ENCODE results near the gene CHCHD1.

Gene CHCHD1

DNA sequence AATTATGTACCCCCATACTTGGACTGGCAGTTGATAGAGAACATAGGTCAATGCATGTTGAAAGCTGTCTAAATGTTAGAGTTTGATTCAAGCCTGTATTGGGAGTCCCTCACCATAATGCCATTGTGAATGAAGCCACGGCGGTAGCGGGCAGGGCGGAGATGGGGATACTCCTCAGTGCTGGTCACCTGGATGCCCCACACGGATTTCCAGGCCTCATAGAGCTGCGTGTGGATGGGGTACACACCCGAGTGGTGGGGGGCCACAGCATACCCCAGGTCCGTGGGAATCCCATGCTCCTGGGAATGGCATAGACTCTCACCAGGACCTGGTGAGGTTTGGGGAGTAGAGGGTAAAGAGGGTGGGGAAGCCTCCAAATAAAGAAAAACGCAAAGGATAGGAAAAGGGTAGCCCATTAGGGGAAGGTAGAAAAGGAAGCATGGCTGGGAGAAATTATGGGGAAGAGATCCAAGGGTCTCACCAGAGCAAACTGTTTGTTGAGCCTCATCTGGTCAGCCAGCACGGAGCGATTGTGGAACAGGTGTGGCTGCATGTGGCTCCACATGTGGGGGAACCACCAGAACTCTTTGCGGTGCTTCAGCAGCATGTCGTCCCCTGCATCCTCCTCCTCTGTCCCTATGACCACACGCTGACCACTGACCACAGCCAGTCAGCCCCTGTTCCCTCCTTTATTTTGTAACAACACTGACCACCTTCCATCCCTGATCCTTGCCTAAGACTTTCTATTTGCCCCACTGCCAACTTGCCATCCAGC lies 24.5 kb downstream of the CHCHD1 start:
- CTCF ChIA-PET, result interaction anchor here (0.8 kb wide), 1 partner anchor 42 kb away, joined by 3 read pairs; no protein-coding TSS in a partner anchor
- DNase-seq, result no peak
- H3K9me3 Mint-ChIP-seq, result no peaks in the 10 kb centered on the region
- H3K36me3 Mint-ChIP-seq, result peaks cover 68% of the 10 kb centered on the region
- no peak overlapping the region for H3K4me3 Mint-ChIP-seq
- peaks cover 58% of the 10 kb centered on the region for H3K4me1 Mint-ChIP-seq
- peak overlapping the region; percentile 54 for H3K27ac Mint-ChIP-seq
- no peaks in the 10 kb centered on the region for H3K27me3 Mint-ChIP-seq

DNA sequence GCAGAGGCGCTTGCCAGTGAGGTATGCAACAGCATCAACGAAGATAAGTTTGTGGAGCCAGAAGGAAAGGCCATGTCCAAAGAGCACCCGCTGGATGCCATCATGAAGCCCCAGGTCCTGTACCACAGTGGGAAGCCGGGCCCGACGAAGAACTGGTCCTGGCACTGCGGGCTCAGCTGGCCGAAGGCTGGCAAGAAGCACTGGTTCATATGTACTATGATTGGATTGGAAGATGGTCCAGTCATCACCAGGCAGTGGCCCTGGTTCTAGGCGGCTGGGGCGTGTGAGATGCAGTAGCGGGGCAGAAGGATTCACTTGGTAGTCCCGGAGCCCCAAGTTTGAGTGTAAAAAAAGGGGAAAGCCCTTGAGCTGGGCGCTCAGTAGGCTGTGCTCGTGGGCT lies 25.6 kb downstream of the CHCHD1 start:
- H3K27ac Mint-ChIP-seq, result no peak overlapping the region
- no peak overlapping the region for H3K4me3 Mint-ChIP-seq
- no peak for DNase-seq
- H3K36me3 Mint-ChIP-seq, result peaks cover 61% of the 10 kb centered on the region
- no peaks in the 10 kb centered on the region for H3K9me3 Mint-ChIP-seq
- peaks cover 62% of the 10 kb centered on the region for H3K4me1 Mint-ChIP-seq
- no peaks in the 10 kb centered on the region for H3K27me3 Mint-ChIP-seq
- CTCF ChIA-PET, result no interaction called here

DNA sequence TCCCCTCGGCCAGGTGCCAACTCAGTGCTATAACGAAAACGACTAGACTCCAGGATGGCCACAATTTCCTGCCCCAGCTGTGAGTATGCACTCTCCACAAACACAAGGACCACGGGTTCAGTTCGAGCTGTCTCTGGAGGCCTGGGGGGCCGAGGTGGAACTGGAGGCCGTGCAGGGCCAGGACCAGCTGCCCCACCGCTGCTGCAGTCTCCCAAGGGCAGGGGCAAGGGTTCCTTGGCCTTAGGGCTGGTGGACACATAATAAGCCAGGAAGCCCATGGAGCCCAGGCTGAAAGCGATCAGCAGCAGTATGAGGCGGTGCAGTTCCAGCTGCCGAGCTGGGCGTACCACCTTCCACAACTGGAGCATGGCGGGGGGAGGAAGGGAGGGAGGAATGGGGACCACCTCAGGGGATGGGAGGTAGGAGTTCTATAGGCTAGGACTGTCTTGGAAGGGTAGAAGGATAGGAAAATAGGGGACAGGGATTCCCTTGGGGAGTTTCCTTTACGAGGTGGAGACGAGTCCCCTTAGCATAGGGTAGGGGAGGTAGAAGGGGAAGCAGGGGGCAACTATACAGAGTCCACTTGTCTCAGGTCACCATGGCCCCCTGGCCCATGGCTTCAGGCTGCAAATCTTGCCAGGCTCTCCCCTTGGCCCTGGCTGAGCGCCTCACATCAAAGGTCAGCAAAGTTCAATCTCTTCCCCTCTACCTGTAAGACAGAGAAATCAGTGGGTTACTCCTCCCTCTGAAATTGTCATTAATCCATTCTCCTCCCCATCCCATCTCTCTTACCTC lies 26.4 kb downstream of the CHCHD1 start:
- Mint-ChIP-seq H3K9me3 (no peaks in the 10 kb centered on the region), H3K27ac (peak overlapping the region; percentile 69), H3K4me1 (peaks cover 64% of the 10 kb centered on the region), H3K36me3 (peaks cover 61% of the 10 kb centered on the region), H3K27me3 (no peaks in the 10 kb centered on the region), H3K4me3 (no peak overlapping the region)
- DNase-seq, result no peak
- CTCF ChIA-PET, result interaction anchor here (1.9 kb wide), 1 partner anchor 72 kb away, joined by 4 read pairs; no protein-coding TSS in a partner anchor

DNA sequence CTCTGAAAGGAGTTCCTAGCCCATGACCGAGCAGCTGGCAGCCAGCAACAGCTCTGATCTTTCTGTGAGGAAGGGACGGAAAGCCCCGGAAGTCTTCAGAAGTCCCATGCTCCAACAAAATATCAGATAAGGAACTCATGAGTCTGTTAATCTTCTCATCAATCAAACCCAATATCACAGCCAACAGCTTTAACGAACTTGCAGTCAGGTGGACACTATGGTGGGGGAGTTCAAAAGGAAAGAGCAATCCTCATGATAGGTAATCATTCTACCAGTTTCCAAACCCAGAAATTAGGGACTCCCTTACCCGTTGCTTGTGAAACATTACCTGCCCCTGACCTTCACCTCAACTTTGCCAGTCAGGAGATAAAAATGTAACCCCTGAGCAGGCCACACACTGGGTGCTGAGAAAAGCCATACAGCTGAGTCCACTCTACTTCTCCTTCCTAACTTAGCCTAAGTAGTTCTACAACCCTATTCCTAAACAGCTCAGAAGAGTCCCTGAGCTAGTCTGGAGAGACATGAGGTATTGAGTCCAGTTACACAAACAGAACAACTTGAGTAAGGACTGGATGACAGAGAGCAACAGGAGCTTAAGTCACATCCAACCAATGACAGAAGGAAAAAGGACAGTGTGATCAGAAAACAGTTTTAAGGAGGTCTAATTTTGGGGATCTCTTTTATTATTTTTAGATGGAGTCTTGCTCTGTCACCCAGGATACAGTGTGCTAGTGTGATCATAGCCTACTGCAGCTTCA lies 27.4 kb downstream of the CHCHD1 start:
- CTCF ChIA-PET, result interaction anchor here (1.0 to 1.9 kb wide), 2 partner anchors 70 to 71 kb away, joined by 3 to 4 read pairs; no protein-coding TSS in a partner anchor

DNA sequence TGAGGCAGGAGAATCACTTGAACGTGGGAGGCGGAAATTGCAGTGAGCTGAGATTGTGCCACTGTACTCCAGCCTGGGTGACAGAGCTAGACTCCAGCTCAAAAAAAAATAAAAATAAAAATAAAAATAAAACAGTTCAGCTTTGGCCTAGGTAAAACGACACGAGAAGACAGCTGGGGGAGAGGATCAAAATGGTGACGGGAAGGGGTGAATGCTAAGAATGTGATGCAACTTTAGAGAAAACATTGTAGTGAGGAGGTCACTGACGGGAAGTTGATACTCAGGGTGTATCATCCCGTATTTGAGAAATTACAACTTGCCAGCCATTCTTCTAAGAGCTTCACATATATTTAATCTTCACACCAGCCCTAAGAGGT lies 28.5 kb downstream of the CHCHD1 start:
- Mint-ChIP-seq H3K4me3 (peak overlapping the region; percentile 92), H3K36me3 (peaks cover 64% of the 10 kb centered on the region), H3K4me1 (peaks cover 56% of the 10 kb centered on the region), H3K27ac (peak overlapping the region; percentile 99), H3K27me3 (no peaks in the 10 kb centered on the region), H3K9me3 (no peaks in the 10 kb centered on the region)
- CTCF ChIA-PET, result interaction anchor here (0.7 to 1.9 kb wide), 4 partner anchors 31 to 178 kb away, joined by 3 to 4 read pairs (median 4); no protein-coding TSS in a partner anchor
- no peak for DNase-seq

More for the DNA sequence above, 27.4 kb downstream of the CHCHD1 start:
- peaks cover 60% of the 10 kb centered on the region for H3K36me3 Mint-ChIP-seq
- H3K9me3 Mint-ChIP-seq, result no peaks in the 10 kb centered on the region
- no peaks in the 10 kb centered on the region for H3K27me3 Mint-ChIP-seq
- DNase-seq, result no peak
- H3K4me3 Mint-ChIP-seq, result peak overlapping the region; percentile 92
- H3K4me1 Mint-ChIP-seq, result peaks cover 57% of the 10 kb centered on the region
- peak overlapping the region; percentile 69 for H3K27ac Mint-ChIP-seq

DNA sequence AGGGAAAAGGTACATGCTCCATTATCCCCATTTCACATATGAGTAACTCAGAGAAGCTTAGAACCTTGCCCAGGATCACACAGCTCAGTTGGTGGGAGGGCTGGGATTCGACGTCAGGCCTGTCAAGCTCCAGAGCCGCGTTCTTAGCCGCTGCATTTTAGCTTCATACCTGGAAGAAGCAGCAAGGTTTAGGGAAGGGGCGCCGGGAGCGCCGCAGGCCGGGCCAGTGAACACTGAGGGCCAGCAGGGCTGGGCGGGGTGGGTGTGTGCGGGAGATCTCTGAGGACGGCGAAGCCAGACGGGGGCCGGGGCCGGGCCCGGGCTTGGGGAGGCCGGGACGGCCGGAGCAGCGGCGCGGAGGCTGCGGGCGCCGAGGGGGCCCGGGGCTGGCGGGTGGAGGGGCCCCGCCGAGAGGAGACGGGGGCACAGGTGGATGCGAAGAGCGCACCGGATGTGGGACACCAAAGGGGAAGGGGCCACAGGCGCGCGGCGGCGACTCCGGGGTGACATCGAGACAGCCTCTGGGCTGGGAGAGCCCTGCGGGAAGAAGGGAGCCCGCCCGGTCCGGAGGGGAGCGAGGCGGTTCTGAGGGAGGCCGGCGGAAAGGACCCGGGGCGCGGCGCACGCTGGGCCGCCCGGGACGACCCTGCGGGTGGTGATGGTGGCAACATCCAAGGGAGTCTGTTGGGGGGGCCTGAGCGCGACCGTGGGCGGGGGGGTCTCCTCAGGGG lies 29.1 kb downstream of the CHCHD1 start:
- H3K27me3 Mint-ChIP-seq, result no peaks in the 10 kb centered on the region
- CTCF ChIA-PET, result interaction anchor here (0.7 to 1.2 kb wide), 2 partner anchors 32 to 177 kb away, joined by 3 to 4 read pairs; no protein-coding TSS in a partner anchor
- H3K9me3 Mint-ChIP-seq, result no peaks in the 10 kb centered on the region
- peaks cover 51% of the 10 kb centered on the region for H3K4me1 Mint-ChIP-seq
- H3K4me3 Mint-ChIP-seq, result peak overlapping the region; percentile 92
- peak overlapping the region; percentile 99 for H3K27ac Mint-ChIP-seq
- H3K36me3 Mint-ChIP-seq, result peaks cover 59% of the 10 kb centered on the region
- DNase-seq, result peak; percentile 76

DNA sequence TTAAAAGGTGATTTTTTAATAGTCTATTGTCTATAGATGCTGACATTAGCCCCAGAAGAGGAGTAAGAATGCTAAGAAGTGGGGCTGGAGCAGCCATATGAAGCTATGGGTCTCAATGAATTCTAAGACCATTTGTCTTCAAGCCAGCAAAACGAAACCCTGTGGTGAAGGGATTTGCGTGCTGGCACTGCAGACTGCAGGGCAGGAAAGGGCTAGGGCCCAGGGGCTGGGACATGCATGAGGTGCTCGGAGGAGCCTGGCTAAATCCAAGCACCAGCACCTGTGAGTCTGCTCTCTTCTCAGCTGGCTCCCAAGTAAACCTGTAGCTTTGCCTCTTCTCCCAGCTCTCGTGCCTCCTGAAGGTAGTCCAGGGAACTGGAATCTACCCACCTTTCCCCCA lies 30.8 kb downstream of the CHCHD1 start:
- Mint-ChIP-seq H3K27me3 (no peaks in the 10 kb centered on the region), H3K9me3 (no peaks in the 10 kb centered on the region), H3K36me3 (peaks cover 54% of the 10 kb centered on the region), H3K27ac (peak overlapping the region; percentile 71), H3K4me1 (peaks cover 34% of the 10 kb centered on the region), H3K4me3 (no peak overlapping the region)
- CTCF ChIA-PET, result interaction anchor here (1.0 to 1.7 kb wide), 2 partner anchors 39 to 67 kb away, joined by 3 to 5 read pairs; no protein-coding TSS in a partner anchor
- no peak for DNase-seq

DNA sequence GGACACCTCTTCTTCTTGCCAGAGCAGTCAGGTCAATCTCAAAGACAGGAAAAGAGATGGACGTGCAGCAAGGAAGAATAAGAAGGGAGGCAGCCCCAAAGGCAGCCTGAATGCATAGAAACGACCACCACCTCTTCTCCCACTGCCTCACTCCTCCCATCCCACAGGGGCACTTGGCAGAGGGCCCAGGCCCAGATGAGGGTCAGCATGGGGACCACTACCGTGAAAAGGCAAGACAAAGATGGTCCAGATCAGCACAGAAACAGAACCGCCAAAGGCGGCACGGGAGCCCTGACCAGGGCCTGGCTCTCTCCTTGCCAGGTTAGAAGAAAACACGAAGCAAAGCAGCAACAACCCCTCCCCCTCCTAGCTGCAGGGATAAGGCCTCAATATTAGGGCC lies 31.5 kb downstream of the CHCHD1 start:
- H3K4me1 Mint-ChIP-seq, result peaks cover 29% of the 10 kb centered on the region
- no peak overlapping the region for H3K27ac Mint-ChIP-seq
- H3K27me3 Mint-ChIP-seq, result no peaks in the 10 kb centered on the region
- no peak overlapping the region for H3K4me3 Mint-ChIP-seq
- CTCF ChIA-PET, result interaction anchor here (0.6 to 1.7 kb wide), 2 partner anchors 66 to 173 kb away, joined by 3 to 5 read pairs; no protein-coding TSS in a partner anchor
- DNase-seq, result no peak
- peaks cover 48% of the 10 kb centered on the region for H3K36me3 Mint-ChIP-seq
- no peaks in the 10 kb centered on the region for H3K9me3 Mint-ChIP-seq

DNA sequence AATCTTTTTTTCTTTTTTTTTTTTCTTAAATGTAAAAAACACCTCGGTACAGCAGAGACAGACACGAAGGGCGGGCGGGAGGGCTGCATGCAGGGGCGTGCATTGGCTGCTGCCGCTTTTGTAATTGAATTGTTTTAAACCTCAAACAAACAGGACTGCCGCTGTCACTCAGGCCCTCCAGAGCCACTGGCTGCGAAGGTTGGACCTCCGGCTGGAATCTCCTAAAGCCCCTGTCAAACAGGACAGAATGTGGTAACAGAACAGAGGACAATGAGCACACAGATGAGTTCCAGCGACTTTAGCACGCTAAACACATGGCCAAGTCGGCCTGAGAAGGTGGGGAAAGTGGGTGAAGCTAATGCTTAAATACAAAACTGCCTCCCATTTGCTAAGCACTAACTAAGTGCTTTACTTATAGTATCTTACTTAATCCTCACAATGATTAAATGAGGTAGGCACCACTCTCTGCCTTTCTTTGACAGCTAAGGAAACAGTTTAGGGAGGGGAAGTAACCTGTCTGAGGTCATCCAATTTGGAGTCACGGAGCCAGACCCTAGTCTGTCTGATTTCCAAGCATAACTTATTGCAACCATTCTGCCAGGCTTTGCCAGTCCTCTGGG lies 32.5 kb downstream of the CHCHD1 start:
- CTCF ChIA-PET, result no interaction called here
- H3K4me3 Mint-ChIP-seq, result no peak overlapping the region
- peaks cover 18% of the 10 kb centered on the region for H3K4me1 Mint-ChIP-seq
- no peak for DNase-seq
- H3K27ac Mint-ChIP-seq, result no peak overlapping the region
- H3K36me3 Mint-ChIP-seq, result peaks cover 38% of the 10 kb centered on the region
- H3K27me3 Mint-ChIP-seq, result no peaks in the 10 kb centered on the region
- no peaks in the 10 kb centered on the region for H3K9me3 Mint-ChIP-seq

DNA sequence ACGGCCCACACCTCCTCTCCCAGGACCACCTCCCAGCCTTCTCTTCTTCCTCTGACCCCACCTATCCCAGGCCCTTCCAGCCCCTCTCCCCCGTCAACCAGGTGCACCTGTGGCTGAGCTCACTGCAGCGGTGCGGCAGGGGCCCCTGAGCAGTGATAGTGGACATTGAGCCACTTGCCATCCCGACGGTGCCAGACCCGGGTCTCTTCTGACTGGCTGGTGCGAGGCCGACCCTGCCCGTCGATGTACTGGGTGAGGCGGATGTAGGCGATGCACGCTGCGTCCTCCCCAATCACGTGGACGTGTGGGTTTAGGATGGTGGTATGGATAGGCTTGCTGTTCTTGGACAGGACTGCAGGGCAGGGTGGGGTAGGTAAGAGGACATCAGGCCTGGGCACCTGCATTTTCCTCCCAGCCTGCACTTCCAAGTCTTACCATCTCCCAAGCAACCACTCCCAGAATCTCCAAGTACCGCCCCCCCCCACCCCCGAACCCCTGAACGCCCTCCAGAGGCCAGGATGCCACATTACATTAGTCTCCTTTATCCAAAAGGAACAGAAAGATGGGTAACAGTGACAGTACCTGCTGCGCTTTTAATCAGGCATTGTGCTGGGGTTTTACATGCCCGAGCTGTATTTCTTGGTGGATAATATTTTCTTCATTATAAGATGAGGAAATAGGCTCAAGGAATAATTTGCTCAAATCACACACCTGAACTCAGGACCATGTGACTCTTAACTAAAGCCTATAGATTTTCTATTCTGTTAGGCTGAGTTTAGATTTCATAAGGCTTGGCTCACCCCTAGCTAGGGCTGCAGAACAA lies 33.3 kb downstream of the CHCHD1 start:
- Mint-ChIP-seq H3K27me3 (no peaks in the 10 kb centered on the region), H3K4me3 (no peak overlapping the region), H3K9me3 (no peaks in the 10 kb centered on the region), H3K4me1 (peaks cover 11% of the 10 kb centered on the region), H3K36me3 (peaks cover 38% of the 10 kb centered on the region), H3K27ac (no peak overlapping the region)
- DNase-seq, result no peak
- CTCF ChIA-PET, result interaction anchor here (0.6 to 1.7 kb wide), 3 partner anchors 46 to 69 kb away, joined by 3 to 6 read pairs (median 5); no protein-coding TSS in a partner anchor

DNA sequence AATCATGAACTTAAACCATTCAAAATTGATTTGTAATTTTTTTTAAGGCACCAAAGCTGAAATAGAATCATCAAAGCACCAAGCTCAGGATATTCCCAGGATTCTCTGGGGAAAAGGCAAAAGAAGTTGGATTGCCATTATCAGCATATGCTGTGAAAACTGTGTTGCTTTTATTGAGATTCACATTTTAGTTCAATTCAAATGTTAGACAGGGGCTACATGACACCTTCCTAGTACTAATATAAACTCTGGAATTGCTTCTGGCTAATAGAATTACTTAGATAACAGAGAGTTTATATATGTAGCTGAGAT lies 33.8 kb downstream of the CHCHD1 start:
- H3K4me1 Mint-ChIP-seq, result peaks cover 5% of the 10 kb centered on the region
- H3K9me3 Mint-ChIP-seq, result no peaks in the 10 kb centered on the region
- no peak overlapping the region for H3K27ac Mint-ChIP-seq
- no peaks in the 10 kb centered on the region for H3K27me3 Mint-ChIP-seq
- CTCF ChIA-PET, result interaction anchor here (0.6 to 1.7 kb wide), 3 partner anchors 46 to 68 kb away, joined by 3 to 6 read pairs (median 5); no protein-coding TSS in a partner anchor
- no peak for DNase-seq
- no peak overlapping the region for H3K4me3 Mint-ChIP-seq
- peaks cover 35% of the 10 kb centered on the region for H3K36me3 Mint-ChIP-seq

DNA sequence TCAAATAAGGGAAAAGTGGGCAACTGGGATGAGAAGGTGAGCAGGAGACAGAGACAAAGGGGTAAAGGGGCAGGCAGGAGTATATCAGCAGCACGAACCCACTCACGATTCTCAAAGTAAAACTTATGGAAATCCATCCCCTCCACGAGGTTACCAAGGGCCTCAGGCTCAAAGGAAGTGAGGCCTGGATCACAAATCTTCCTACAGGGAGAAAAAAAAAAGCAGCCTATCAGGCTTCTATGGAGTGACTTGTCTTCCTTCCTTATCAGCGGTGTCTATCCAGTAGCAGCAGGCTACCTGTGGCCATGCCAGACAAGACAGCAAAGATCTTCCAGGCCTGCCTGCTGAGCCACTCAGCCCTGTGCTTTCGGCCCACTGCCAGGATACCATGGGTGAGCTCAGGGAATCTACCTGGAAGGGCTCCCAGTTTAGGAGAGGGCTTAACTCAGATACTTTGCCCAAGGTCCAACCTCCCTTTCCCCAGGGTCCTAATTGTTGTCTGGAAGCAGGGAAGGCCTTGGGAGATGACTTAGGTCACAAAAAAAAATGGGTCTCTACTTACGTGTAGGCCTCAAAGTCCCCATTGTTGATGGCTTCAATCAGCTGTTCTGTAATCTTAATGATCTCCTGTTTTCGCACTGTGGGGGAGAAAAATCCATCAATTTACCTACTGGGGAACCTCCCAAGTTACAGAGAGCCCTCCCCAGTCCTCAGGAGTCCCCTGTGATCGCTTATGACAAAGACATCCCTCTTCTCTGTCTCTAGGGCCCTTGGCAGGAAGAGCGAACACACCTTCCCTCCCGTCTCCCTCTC lies 35.3 kb downstream of the CHCHD1 start:
- CTCF ChIA-PET, result interaction anchor here (0.6 to 1.7 kb wide), 2 partner anchors 62 to 63 kb away, joined by 3 to 6 read pairs; no protein-coding TSS in a partner anchor
- Mint-ChIP-seq H3K4me3 (no peak overlapping the region), H3K27me3 (no peaks in the 10 kb centered on the region), H3K9me3 (no peaks in the 10 kb centered on the region), H3K36me3 (peaks cover 41% of the 10 kb centered on the region), H3K4me1 (peaks cover 5% of the 10 kb centered on the region), H3K27ac (peak overlapping the region; percentile 49)
- no peak for DNase-seq

Measured in activated naive CD4-positive, alpha-beta T cell treated with anti-CD3 and anti-CD28 coated beads, Interleukin-2, amount 10 ng/mL, durations not matched to agents 7 days and 5 days (primary cell).